ENCODE results near the gene SLC25A39. TPM values are rescaled to one million over a fixed set of nuclear protein-coding genes. Genes with fewer than 3 reads are reported as not detected.
"Not testable (repeated sequence)": the region's sequence is repeated elsewhere in the genome, so short reads cannot be mapped to it uniquely, and the experiment has no call there.

Gene SLC25A39
- total RNA-seq, 1 donor from 2014 or later: 104 TPM

GRCh38 chr17:44331249-44331760 lies 6.7 kb upstream of the SLC25A39 start:
- H3K27me3 Mint-ChIP-seq (ENCODE audit: unreplicated experiment): peaks cover 2% of the 10 kb centered on the region
- peak; percentile 94 for TF ChIP-seq CTCF (IDR thresholded peaks at IDR 0.05; ENCODE audit: partially characterized antibody, unreplicated experiment)
- no peak overlapping the region for H3K4me3 Mint-ChIP-seq (ENCODE audit: unreplicated experiment)
- H3K9me3 Mint-ChIP-seq (ENCODE audit: unreplicated experiment): peaks cover 2% of the 10 kb centered on the region
- H3K27ac Mint-ChIP-seq (ENCODE audit: unreplicated experiment): no peak overlapping the region
- H3K4me1 Mint-ChIP-seq (ENCODE audit: low read depth, unreplicated experiment): peaks cover 4% of the 10 kb centered on the region
- DNase-seq: peak; percentile 74
- H3K36me3 Mint-ChIP-seq (ENCODE audit: unreplicated experiment): no peaks in the 10 kb centered on the region

GRCh38 chr17:44330263-44330662 lies 5.6 kb upstream of the SLC25A39 start:
- DNase-seq; H3K27me3 Mint-ChIP-seq (ENCODE audit: unreplicated experiment); H3K9me3 Mint-ChIP-seq (ENCODE audit: unreplicated experiment); H3K27ac Mint-ChIP-seq (ENCODE audit: unreplicated experiment); H3K36me3 Mint-ChIP-seq (ENCODE audit: unreplicated experiment); H3K4me3 Mint-ChIP-seq (ENCODE audit: unreplicated experiment); H3K4me1 Mint-ChIP-seq (ENCODE audit: low read depth, unreplicated experiment): not testable (repeated sequence)

DNA sequence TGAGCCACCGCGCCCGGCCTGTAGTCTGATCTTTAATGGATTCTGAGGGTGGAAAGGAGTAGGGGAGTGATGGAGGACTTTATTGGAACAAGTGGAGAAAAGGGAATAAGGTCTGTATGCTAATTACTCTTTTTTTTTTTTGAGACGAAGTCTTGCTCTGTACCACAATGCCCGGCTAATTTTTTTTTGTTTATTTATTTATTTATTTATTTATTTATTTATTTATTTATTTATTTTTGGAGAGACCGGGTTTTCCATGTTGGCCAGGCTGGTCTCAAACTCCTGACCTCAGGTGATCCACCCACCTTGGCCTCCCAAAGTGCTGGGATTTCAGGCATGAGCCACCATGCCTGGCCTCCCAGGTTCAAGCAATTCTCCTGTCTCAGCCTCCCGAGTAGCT lies 4.9 kb upstream of the SLC25A39 start:
- not testable (repeated sequence) for H3K4me1 Mint-ChIP-seq (ENCODE audit: low read depth, unreplicated experiment); H3K27me3 Mint-ChIP-seq (ENCODE audit: unreplicated experiment); H3K27ac Mint-ChIP-seq (ENCODE audit: unreplicated experiment); DNase-seq; H3K36me3 Mint-ChIP-seq (ENCODE audit: unreplicated experiment); H3K4me3 Mint-ChIP-seq (ENCODE audit: unreplicated experiment); H3K9me3 Mint-ChIP-seq (ENCODE audit: unreplicated experiment)

GRCh38 chr17:44327715-44328449 lies 3.3 kb upstream of the SLC25A39 start:
- Mint-ChIP-seq H3K9me3 (ENCODE audit: unreplicated experiment) (peaks cover 5% of the 10 kb centered on the region), H3K27ac (ENCODE audit: unreplicated experiment) (no peak overlapping the region), H3K36me3 (ENCODE audit: unreplicated experiment) (no peaks in the 10 kb centered on the region), H3K27me3 (ENCODE audit: unreplicated experiment) (peaks cover 7% of the 10 kb centered on the region), H3K4me3 (ENCODE audit: unreplicated experiment) (no peak overlapping the region), H3K4me1 (ENCODE audit: low read depth, unreplicated experiment) (peaks cover 4% of the 10 kb centered on the region)
- TF ChIP-seq CTCF (IDR thresholded peaks at IDR 0.05; ENCODE audit: partially characterized antibody, unreplicated experiment): no peak
- no peak for DNase-seq

- peak overlapping the region; percentile 55 for H3K4me3 Mint-ChIP-seq (ENCODE audit: unreplicated experiment)
- TF ChIP-seq CTCF (IDR thresholded peaks at IDR 0.05; ENCODE audit: partially characterized antibody, unreplicated experiment): no peak
These were observed 2.3 kb upstream of the SLC25A39 start for GRCh38 chr17:44326861-44327444.

GRCh38 chr17:44324092-44324570 lies 492 bp downstream of the SLC25A39 start:
- Mint-ChIP-seq H3K36me3 (ENCODE audit: unreplicated experiment) (no peaks in the 10 kb centered on the region), H3K4me1 (ENCODE audit: low read depth, unreplicated experiment) (peaks cover 2% of the 10 kb centered on the region), H3K4me3 (ENCODE audit: unreplicated experiment) (peak overlapping the region; percentile 88), H3K9me3 (ENCODE audit: unreplicated experiment) (peaks cover 13% of the 10 kb centered on the region), H3K27me3 (ENCODE audit: unreplicated experiment) (peaks cover 11% of the 10 kb centered on the region), H3K27ac (ENCODE audit: unreplicated experiment) (no peak overlapping the region)
- TF ChIP-seq CTCF (IDR thresholded peaks at IDR 0.05; ENCODE audit: partially characterized antibody, unreplicated experiment): no peak
- no peak for DNase-seq

More at GRCh38 chr17:44326861-44327444, 2.3 kb upstream of the SLC25A39 start:
- peaks cover 11% of the 10 kb centered on the region for H3K27me3 Mint-ChIP-seq (ENCODE audit: unreplicated experiment)
- peaks cover 7% of the 10 kb centered on the region for H3K9me3 Mint-ChIP-seq (ENCODE audit: unreplicated experiment)
- peak overlapping the region; percentile 43 for H3K27ac Mint-ChIP-seq (ENCODE audit: unreplicated experiment)
- DNase-seq: peak; percentile 95
- H3K4me1 Mint-ChIP-seq (ENCODE audit: low read depth, unreplicated experiment): peaks cover 4% of the 10 kb centered on the region
- no peaks in the 10 kb centered on the region for H3K36me3 Mint-ChIP-seq (ENCODE audit: unreplicated experiment)

All from glutamatergic neuron (in vitro differentiated cells).